Fibroblast of lung (primary cell): ENCODE measurements around the gene TRIM6. TPM values are rescaled to one million over a fixed set of nuclear protein-coding genes. Genes with fewer than 3 reads are reported as not detected.

Experiments used
- DNase-seq, 2 donors: peaks; one replicate each; pipeline versions ENCODE4 v3.0.0 to v3.0.0-alpha.2; 2010; ENCODE audit warnings: low read depth in 2 of 2
- H2AFZ ChIP-seq: 2 replicates; pipeline ENCODE4 v1.5.1; 2012; ENCODE audit warnings: low read length, control low read depth, inconsistent platforms
- H3K27ac ChIP-seq: 2 replicates; pipeline ENCODE4 v1.5.1; 2011; ENCODE audit warnings: low read length, control low read depth; ENCODE audit not compliant: insufficient read depth
- H3K27me3 ChIP-seq: 2 replicates; pipeline ENCODE4 v1.5.1; 2011; ENCODE audit warnings: mild to moderate bottlenecking, low read length; ENCODE audit not compliant: control insufficient read depth, insufficient read depth
- H3K36me3 ChIP-seq: 2 replicates; pipeline ENCODE4 v1.5.1; 2011; ENCODE audit warnings: low read length; ENCODE audit not compliant: control insufficient read depth, insufficient read depth
- H3K4me1 ChIP-seq: 2 replicates; pipeline ENCODE4 v1.5.1; 2011; ENCODE audit warnings: low read length; ENCODE audit not compliant: control insufficient read depth, insufficient read depth; ENCODE audit errors: extremely low read depth
- H3K4me2 ChIP-seq: 2 replicates; pipeline ENCODE4 v1.5.1; 2011; ENCODE audit warnings: low read length, control low read depth; ENCODE audit not compliant: insufficient read depth; ENCODE audit errors: extremely low read depth
- H3K4me3 ChIP-seq, 4 experiments: fragments of 200-600 bp in 1 of 4; sonication (generic) in 1 of 4; replicated peaks in 1 of 4; 2 replicates each; pipeline ENCODE4 v1.5.1; 2011 to 2016; ENCODE audit warnings: low read length in 4 of 4, low read depth in 3 of 4, mild to moderate bottlenecking in 3 of 4, control low read depth in 2 of 4, inconsistent platforms in 1 of 4, mixed read lengths in 1 of 4; ENCODE audit not compliant: insufficient read depth in 1 of 4; ENCODE audit errors: control extremely low read depth in 1 of 4
- H3K79me2 ChIP-seq: 2 replicates; pipeline ENCODE4 v1.5.1; 2012; ENCODE audit warnings: mild to moderate bottlenecking, low read length, inconsistent platforms; ENCODE audit not compliant: control insufficient read depth, insufficient read depth
- H3K9ac ChIP-seq: 2 replicates; pipeline ENCODE4 v1.5.1; 2011; ENCODE audit warnings: mild to moderate bottlenecking, low read length, control low read depth; ENCODE audit not compliant: insufficient read depth
- H3K9me3 ChIP-seq: 2 replicates; pipeline ENCODE4 v1.5.1; 2012; ENCODE audit warnings: low read depth, low read length; ENCODE audit not compliant: control insufficient read depth, insufficient read depth
- H4K20me1 ChIP-seq: 2 replicates; pipeline ENCODE4 v1.5.1; 2011; ENCODE audit warnings: low read length; ENCODE audit not compliant: control insufficient read depth, insufficient read depth; ENCODE audit errors: extremely low read depth
- CTCF ChIP-seq, 2 donors: IDR thresholded peaks in 1 of 2; conservative IDR thresholded peaks in 1 of 2; 1 replicate in 1 of 2; 2 replicates in 1 of 2; pipeline ENCODE4 v1.5.1; 2011 to 2012; ENCODE audit warnings: low read length in 2 of 2, control low read depth in 1 of 2, inconsistent platforms in 1 of 2, low read depth in 1 of 2, mild to moderate bottlenecking in 1 of 2
- EZH2 ChIP-seq: IDR thresholded peaks from 2 replicates; pipeline ENCODE4 v1.5.1; 2012; ENCODE audit warnings: low read length, control low read depth, mild to moderate bottlenecking; ENCODE audit errors: missing control alignments
- polyA plus RNA-seq, 2 donors: library from polyadenylated mRNA; depleted of rRNA in 1 of 2; stranded (reverse) in 1 of 2; unstranded in 1 of 2; fragments of >200 nt; gene quantifications; 2 replicates each; pipeline ENCODE4 v1.2.1, GENCODE V29; 2011 to 2012; ENCODE audit warnings: missing spikeins in 1 of 2
- total RNA-seq: library from RNA; depleted of rRNA; stranded (reverse); fragments of >200 nt; gene quantifications from 2 replicates; pipeline ENCODE4 v1.2.1, GENCODE V29; 2014

The TRIM6 gene
- total and polyA plus RNA-seq, 2 donors (not counting 1 experiment from before 2014, with no cell fraction given): 8.2 to 8.6 TPM

GRCh38 chr11:5604896-5605295 is 8.5 kb downstream of the TRIM6 start:
- TF ChIP-seq EZH2 (no peak), CTCF (conservative IDR thresholded peaks at IDR 0.05 in 1 of 2, IDR thresholded peaks at IDR 0.05 in 1 of 2; ENCODE audit: low read depth in 1 of 2, low read length in 2 of 2) (no peak)
- Histone ChIP-seq H3K27me3 (no peaks in the 10 kb centered on the region), H3K4me3 (no peak overlapping the region), H3K9me3 (no peaks in the 10 kb centered on the region), H3K9ac (no peak overlapping the region), H3K79me2 (no peaks in the 10 kb centered on the region), H4K20me1 (no peaks in the 10 kb centered on the region), H3K36me3 (no peaks in the 10 kb centered on the region), H3K27ac (no peak overlapping the region), H3K4me1 (peaks cover 6% of the 10 kb centered on the region), H3K4me2 (no peak overlapping the region), H2AFZ (no peak overlapping the region)
- DNase-seq: peak in 1 of 2 donors; percentile 26

GRCh38 chr11:5605849-5606248 is 9.4 kb downstream of the TRIM6 start:
- peaks cover 4% of the 10 kb centered on the region for H3K4me1 ChIP-seq
- no peak overlapping the region for H3K4me3 ChIP-seq
- H3K79me2 ChIP-seq: no peaks in the 10 kb centered on the region
- peak; percentile 86 to 91 for DNase-seq
- H3K27me3 ChIP-seq: no peaks in the 10 kb centered on the region
- no peaks in the 10 kb centered on the region for H4K20me1 ChIP-seq
- TF ChIP-seq CTCF (conservative IDR thresholded peaks at IDR 0.05 in 1 of 2, IDR thresholded peaks at IDR 0.05 in 1 of 2; ENCODE audit: low read depth in 1 of 2, low read length in 2 of 2) (no peak), EZH2 (no peak)
- H3K9me3 ChIP-seq: no peaks in the 10 kb centered on the region
- H2AFZ ChIP-seq: no peak overlapping the region
- no peak overlapping the region for H3K9ac ChIP-seq
- H3K36me3 ChIP-seq: no peaks in the 10 kb centered on the region
- H3K4me2 ChIP-seq: no peak overlapping the region
- no peak overlapping the region for H3K27ac ChIP-seq

GRCh38 chr11:5608808-5609207 is 12.4 kb downstream of the TRIM6 start:
- Histone ChIP-seq H3K4me1 (peaks cover 2% of the 10 kb centered on the region), H3K27ac (no peak overlapping the region), H3K36me3 (no peaks in the 10 kb centered on the region), H3K4me2 (no peak overlapping the region), H3K9ac (no peak overlapping the region), H3K4me3 (no peak overlapping the region), H4K20me1 (no peaks in the 10 kb centered on the region), H3K27me3 (no peaks in the 10 kb centered on the region), H3K9me3 (no peaks in the 10 kb centered on the region), H2AFZ (no peak overlapping the region), H3K79me2 (no peaks in the 10 kb centered on the region)
- peak in 1 of 2 donors; percentile 58 for DNase-seq
- no peak for TF ChIP-seq EZH2
- TF ChIP-seq CTCF (conservative IDR thresholded peaks at IDR 0.05 in 1 of 2, IDR thresholded peaks at IDR 0.05 in 1 of 2; ENCODE audit: low read depth in 1 of 2, low read length in 2 of 2): no peak
